HL-60 (cell line): ENCODE data around the gene EML3.

Experiments used
- DNase-seq, 2 experiments: peaks; one replicate each; pipeline ENCODE4 v3.0.0-alpha.2; 2010 to 2020; ENCODE audit warnings: low read depth in 1 of 2, low spot score in 1 of 2
- H3K27ac ChIP-seq: fragments of 250-450 bp; sonication (Bioruptor Pico); replicated peaks from 2 replicates; pipeline ENCODE4 v1.5.1; 2020; ENCODE audit warnings: mild to moderate bottlenecking, moderate library complexity
- H3K27me3 ChIP-seq: fragments of 250-450 bp; sonication (Bioruptor Pico); 2 replicates; pipeline ENCODE4 v1.5.1; 2021; ENCODE audit warnings: mild to moderate bottlenecking, moderate library complexity; ENCODE audit not compliant: insufficient read depth, poor library complexity, severe bottlenecking
- H3K4me3 ChIP-seq: replicated peaks from 2 replicates; pipeline ENCODE4 v1.5.1; 2011; ENCODE audit warnings: mild to moderate bottlenecking, control low read depth, low read length; ENCODE audit not compliant: insufficient read depth
- CTCF ChIP-seq: IDR thresholded peaks from one replicate; pipeline ENCODE4 v1.5.1; 2011; ENCODE audit warnings: low read length, control low read depth, inconsistent platforms; ENCODE audit not compliant: insufficient read depth
- GABPA ChIP-seq: IDR thresholded peaks from 2 replicates; pipeline ENCODE4 v1.6.1; 2012; ENCODE audit warnings: low read depth
- POLR2AphosphoS5 ChIP-seq: IDR thresholded peaks from 2 replicates; pipeline ENCODE4 v1.6.1; 2012; ENCODE audit warnings: low read depth
- REST ChIP-seq: IDR thresholded peaks from 2 replicates; pipeline ENCODE4 v1.6.1; 2012; ENCODE audit warnings: low read depth; ENCODE audit not compliant: insufficient replicate concordance
- SPI1 ChIP-seq: IDR thresholded peaks from 2 replicates; pipeline ENCODE4 v1.6.1; 2012; ENCODE audit warnings: low read depth, mild to moderate bottlenecking, borderline replicate concordance

The EML3 gene

DNA sequence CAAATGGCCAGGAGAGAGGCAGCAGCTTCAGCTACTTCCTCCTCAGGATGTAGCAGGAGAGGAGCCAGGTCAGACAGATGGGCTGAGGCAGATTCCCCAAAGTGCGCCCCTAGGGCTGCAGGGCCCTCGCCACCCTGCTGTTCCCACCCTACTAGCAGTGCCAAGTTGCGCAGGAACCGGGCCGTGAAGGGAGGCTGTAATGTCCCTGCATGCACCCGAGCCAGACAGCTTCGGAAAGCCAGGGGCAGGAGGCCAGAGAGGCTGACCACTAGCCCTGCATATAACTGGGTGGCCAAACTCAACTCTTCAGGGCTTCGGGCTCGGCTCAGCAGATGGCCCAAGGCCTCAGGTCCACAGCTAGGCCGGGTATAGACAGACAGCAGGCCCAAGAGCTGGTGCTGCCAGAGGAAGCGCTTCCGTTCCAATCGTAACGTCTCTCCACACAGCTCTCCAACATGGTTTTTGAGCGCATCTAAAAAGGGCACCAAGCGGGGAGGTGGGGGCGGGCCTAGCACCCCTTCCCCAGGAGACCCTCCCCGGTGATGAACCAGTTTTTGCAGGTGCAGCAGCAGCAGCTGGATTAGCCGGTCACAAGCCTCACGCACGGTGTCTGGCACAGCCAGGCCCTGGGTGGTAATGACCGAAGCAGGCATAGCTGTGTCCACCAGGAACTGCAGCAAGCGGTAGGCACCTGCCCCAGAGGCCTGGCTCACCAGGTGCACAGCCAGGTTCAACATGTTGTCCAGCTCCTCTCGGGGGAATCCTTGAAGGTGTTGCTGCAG is 35.8 kb upstream of the EML3 start:
- Histone ChIP-seq H3K4me3 (no peak overlapping the region), H3K27ac (no peak overlapping the region), H3K27me3 (no peaks in the 10 kb centered on the region)
- DNase-seq: no peak
- no peak for TF ChIP-seq SPI1
- TF ChIP-seq GABPA: no peak
- TF ChIP-seq POLR2AphosphoS5: no peak
- TF ChIP-seq REST: no peak
- no peak for TF ChIP-seq CTCF

- H3K27ac ChIP-seq: no peak overlapping the region
- no peak for DNase-seq
- H3K4me3 ChIP-seq: no peak overlapping the region
- no peaks in the 10 kb centered on the region for H3K27me3 ChIP-seq
- TF ChIP-seq SPI1: no peak
- peak; percentile 26 for TF ChIP-seq POLR2AphosphoS5
- TF ChIP-seq CTCF: no peak
- TF ChIP-seq REST: no peak
Observed at GRCh38 chr11:62647609-62648005, 35.0 kb upstream of the EML3 start.

DNA sequence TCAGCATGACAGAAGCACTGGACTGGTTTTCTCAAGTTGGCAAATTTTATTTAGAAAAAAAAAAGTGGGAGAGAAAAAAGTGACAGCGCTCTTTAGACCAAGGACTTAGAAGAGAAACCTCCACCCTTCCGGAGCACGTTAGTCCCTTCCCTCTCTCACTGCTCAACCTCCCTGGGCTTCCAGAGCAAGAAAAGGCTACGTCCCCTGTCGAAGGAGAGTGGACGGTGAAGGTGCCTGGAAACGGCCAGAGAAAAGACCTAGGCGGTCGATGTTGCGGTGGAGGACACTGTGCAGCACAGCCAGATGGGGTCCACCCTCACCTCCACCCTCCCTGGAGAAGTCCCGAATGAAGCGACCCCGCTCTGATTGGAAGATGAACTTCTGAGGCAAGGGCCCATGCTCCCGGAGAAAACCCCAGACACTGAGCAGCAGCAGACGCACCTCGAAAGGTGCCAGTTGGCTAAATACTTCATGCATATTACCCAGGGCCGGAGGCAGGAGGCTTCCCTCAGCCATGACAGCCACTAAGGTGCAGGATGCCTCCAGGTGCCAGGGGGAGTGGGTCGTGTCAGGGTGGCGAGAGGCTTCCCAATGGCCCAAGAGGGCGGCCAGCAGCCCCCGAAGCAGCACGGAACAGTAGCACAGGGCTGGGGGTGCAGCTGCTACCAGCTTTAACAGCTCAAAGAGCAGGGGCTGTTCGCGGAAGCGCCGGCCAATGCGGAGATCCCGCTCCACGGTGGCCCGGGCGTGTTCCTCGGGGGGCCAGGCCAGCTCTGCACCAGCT is 34.4 kb upstream of the EML3 start:
- TF ChIP-seq SPI1 (no peak), CTCF (no peak), REST (no peak), GABPA (no peak), POLR2AphosphoS5 (no peak)
- DNase-seq: no peak
- Histone ChIP-seq H3K4me3 (no peak overlapping the region), H3K27me3 (no peaks in the 10 kb centered on the region), H3K27ac (no peak overlapping the region)
